GM19193 (cell line): ENCODE measurements around the gene MRPS11.

Experiments used
- POLR2A ChIP-seq: IDR thresholded peaks from 4 replicates; pipeline ENCODE4 v1.6.1; 2011; ENCODE audit not compliant: insufficient read depth, insufficient read length; ENCODE audit errors: extremely low read depth

MRPS11 gene

GRCh38 chr15:88480981-88481380, 13.5 kb downstream of the MRPS11 start:
- TF ChIP-seq POLR2A = no peak

DNA sequence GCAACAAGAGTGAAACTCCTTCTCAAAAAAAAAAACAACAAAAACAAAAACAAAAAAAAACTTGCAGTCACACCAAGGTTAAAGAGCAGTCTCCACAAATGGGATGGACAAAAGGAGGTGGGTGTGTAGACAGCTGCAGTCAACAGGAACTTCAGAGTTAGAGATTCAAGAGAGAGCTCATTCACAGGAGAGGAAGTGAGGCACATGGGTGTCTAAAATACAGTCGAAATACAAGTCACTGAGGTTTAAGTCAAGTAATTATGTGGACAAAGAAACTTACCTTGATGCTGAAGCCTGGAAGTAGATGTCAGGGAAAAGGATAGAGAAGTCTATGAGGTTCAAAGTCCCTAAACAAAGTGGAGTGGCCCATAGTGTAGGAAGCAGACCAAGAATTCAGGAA, 14.8 kb downstream of the MRPS11 start:
- TF ChIP-seq POLR2A = no peak

DNA sequence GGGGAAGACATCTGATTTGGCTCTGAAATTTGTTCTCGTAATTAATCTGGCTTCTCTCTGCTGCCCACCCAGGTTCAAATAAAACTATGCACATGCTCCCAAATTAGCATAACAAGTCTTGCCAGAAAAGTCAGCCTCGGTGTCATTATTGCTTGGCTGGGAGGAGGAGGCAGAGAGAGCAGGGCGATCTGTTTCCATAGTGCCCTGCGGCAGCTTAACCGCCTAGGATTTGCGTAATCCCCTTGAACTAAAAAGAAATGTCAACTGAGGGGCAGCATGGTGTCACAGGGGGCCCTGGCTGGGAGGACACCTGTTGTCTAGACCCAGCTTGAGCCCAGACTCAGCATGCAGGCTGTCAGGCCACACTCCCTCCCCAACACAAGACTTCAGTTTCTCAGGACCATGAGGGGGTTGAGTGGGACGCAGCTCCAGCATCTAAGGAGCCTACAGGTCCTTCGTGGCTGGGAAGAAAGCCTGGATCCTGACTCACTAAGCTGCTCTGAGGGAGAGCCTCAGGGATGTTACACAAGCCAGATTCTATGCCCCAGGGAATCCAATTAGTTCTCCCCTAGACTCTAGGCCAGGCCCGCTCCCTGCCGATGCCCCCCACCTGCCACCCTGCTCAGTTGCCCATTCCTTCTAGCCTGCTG, 17.3 kb downstream of the MRPS11 start:
- TF ChIP-seq POLR2A = no peak

DNA sequence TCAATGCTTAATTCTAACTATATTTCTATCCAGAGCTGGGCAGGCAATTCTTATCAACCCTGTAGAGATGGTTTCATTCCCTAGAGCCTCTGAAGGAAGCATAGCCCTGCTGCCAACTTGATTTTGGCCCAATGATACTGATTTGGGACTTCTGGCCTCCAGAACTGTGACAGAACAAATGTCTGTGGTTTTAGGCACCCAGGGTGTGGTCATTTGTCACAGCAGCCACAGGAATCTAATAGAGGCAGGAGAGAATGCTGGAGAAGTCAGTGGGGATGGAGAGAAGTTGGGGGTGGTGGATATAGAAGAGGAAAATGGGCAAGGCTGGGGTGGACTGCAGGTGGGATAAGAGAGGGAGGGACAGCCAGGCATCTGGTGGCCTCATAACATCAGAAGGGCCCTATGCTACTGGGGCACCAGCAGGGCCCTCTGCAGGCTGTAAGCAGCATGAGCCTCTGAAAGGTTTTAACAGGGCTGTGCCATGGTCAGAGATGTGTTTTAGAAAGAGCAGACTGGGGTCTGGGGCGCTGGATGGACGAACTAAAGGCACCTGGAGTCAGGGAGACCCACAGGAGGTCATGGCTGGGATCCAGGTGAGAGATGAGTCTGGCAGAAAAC, 19.8 kb downstream of the MRPS11 start:
- TF ChIP-seq POLR2A = no peak

- TF ChIP-seq POLR2A = no peak
These were observed 20.5 kb downstream of the MRPS11 start for GRCh38 chr15:88487796-88488523.

DNA sequence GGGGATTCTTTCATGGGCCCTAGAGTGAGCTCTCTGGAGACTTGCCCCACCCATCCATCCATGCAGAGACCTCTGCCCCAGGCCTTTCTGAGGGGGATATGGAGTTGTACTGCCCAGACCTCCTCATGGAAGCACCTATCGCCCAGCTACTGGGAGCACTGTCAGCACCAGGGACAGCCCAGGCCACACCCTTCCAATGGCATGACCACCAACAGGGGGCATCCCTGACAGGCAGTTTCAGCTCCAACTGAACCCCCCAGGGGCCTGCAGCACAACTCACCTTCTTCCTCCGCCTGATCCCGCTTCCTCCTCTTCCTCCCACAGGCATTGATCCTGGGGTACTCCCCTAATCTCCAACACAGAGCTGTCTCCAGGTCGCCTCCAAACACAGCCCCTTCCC, 21.8 kb downstream of the MRPS11 start:
- TF ChIP-seq POLR2A = no peak

- no peak for TF ChIP-seq POLR2A
These were observed 22.5 kb downstream of the MRPS11 start for GRCh38 chr15:88490036-88490435.

- no peak for TF ChIP-seq POLR2A
These were observed 23.6 kb downstream of the MRPS11 start for GRCh38 chr15:88491158-88491557.

DNA sequence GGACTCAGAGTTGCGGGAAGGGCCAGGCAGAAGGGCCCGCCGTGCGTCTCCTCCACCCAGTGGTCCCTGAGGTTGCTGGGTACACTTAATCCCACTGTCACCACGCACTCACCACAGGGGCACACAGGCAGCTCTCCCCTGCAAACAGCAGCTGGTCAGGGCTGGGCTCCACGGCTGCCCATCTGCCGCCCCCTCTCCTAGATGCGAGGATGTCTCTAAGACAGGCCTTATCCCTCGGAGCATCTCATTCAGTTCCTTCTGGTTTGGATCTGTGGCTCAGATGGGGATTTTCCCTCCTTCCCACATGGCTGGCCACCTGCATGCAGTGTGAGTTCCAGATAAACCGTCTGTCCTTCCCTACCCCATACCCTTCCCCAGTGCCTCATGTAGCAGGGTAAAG, 26.3 kb downstream of the MRPS11 start:
- TF ChIP-seq POLR2A = no peak

DNA sequence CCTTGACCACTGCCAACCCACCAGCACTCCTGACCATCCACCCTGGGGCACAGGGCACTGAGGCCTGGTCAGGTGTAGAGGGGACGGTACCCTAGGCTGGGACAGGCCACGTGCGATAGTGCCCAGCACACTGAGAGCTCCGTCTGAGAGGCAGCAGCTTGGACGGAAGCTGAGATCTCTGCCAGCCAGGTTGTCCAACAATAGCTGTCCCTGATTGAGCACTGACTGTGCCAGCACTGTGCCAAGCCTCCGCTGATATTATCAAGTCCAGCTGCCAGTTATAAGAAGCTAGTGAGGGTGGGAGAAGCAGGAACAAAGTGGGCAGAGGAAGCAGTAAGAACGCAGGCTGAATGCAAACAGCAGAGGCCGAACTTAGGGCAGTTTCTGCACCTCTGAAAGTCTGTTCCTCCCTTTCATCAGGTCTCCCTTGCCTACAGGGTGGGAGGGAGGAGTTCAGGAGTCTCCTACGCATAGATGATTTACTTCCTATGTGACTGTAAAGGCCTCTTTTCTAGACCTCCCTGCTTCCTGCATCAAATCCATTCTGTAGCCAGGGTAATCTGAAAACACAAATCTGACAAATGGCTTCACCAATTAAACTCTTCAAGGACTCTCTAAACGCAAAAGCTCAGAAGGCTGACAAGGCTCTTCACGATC, 29.7 kb downstream of the MRPS11 start:
- TF ChIP-seq POLR2A = no peak

DNA sequence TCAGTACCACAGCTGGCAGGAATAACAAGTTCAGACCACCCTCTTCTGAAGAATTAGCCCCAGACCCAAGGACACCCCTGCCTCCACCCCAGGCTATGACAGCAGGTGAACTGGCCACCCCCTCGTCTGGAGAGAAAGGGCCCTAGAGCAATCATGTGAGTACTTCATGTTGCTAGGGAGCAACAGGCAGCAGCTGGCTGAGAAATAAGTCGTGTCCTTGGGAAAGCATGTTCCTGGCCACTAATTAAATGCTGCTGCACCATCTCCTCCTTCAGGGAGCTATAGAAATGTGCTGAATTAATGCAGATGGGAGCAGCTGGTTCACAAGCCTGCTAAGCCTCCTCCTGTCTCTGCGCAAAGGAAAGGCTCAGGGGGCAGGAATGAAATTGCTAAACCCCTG, 31.5 kb downstream of the MRPS11 start:
- TF ChIP-seq POLR2A = no peak

GRCh38 chr15:88504445-88504844, 36.9 kb downstream of the MRPS11 start:
- TF ChIP-seq POLR2A = no peak

DNA sequence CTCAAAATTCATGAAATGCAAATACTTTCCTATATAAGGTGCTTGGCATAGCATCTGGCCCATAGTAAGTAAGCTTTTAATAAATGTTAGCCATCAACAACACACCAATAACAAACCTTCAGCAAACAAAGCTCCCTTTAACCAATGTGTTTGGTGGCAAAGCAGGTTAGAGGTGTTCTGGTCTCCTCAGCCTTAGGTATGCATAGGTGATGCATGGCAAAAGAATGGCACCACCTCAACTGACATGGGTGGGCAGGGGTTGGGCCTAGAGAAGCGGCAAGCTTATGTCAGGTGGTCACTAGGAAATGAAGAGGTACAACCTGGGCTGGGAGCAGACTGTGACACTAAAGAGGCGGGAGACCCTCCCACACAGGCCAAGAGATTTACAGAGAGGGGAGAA, 38.2 kb downstream of the MRPS11 start:
- no peak for TF ChIP-seq POLR2A

DNA sequence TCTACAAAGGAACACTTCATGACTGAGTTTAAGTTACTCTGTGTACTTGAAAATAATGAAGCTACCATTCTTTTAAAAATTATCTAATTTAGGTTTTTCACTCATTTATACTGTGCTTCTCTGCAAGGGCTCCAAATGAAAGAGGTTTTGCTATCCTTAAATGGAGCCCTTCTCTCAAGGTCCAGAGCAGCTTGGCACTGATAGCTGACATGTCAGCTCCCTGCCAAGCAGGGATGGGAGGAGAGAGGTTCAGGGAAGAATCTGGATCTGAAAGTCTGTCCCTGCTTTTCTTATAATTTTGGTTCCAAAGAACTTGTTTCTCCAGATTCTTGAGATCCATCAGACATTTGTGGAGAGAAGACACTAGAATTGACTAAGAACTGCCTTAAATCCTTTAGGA, 39.1 kb downstream of the MRPS11 start:
- TF ChIP-seq POLR2A = no peak

- TF ChIP-seq POLR2A = no peak
These were observed 41.8 kb downstream of the MRPS11 start for GRCh38 chr15:88509321-88509720.
